ENCODE results near the gene NOXO1. TPM values are rescaled to one million over a fixed set of nuclear protein-coding genes. Genes with fewer than 3 reads are reported as not detected.
"Not testable (repeated sequence)": the region's sequence is repeated elsewhere in the genome, so short reads cannot be mapped to it uniquely, and the experiment has no call there.

NOXO1 gene
- polyA plus RNA-seq, 1 donor (not counting 4 experiments of a cell fraction or from before 2014, with no cell fraction given), result 0.38 TPM

- Histone ChIP-seq H3K4me2 (ENCODE audit: control insufficient read depth, extremely low read depth, insufficient read depth, low read depth, low read length) (peak within 1 kb of the TSS; percentile 84), H3K9me1 (ENCODE audit: control insufficient read depth, extremely low read depth, insufficient read depth, low read length) (peaks cover 3% of the 10 kb centered on the region), H3K9me3 (ENCODE audit: control insufficient read depth, low read depth, low read length) (no peaks in the 10 kb centered on the region), H3K27me3 (ENCODE audit: control insufficient read depth, extremely low read depth, insufficient read depth, low read length) (no peaks in the 10 kb centered on the region), H3K4me1 (ENCODE audit: control insufficient read depth, extremely low read depth, insufficient read depth, low read length) (peaks cover 33% of the 10 kb centered on the region), H3K9ac (ENCODE audit: control insufficient read depth, extremely low read depth, insufficient read depth, low read length) (peak within 1 kb of the TSS; percentile 88), H3K79me2 (ENCODE audit: control insufficient read depth, insufficient read depth, low read length) (peaks cover 40% of the 10 kb centered on the region), H3K36me3 (ENCODE audit: control insufficient read depth in 2 of 2, extremely low read depth in 1 of 2, insufficient read depth in 2 of 2, low read length in 2 of 2) (peaks cover 17 to 28% of the 10 kb centered on the region in 2 experiments), H3K27ac (ENCODE audit: control insufficient read depth, insufficient read depth, low read length) (peak within 1 kb of the TSS; percentile 70), H4K20me1 (ENCODE audit: control insufficient read depth, extremely low read depth, insufficient read depth, low read length) (peaks cover 28% of the 10 kb centered on the region), H3K4me3 (ENCODE audit: control insufficient read depth in 2 of 3, extremely low read depth in 1 of 3, insufficient read depth in 2 of 3, low read depth in 1 of 3, low read length in 3 of 3) (peak within 1 kb of the TSS; percentile 84 to 91 (median 85)), H2AFZ (ENCODE audit: control insufficient read depth, low read length) (peak within 1 kb of the TSS; percentile 85)
- dilution Hi-C loops (cut with MboI; ENCODE audit: extremely low pct_ligation_motif_present, low sequenced_read_pairs), result no loop called here
- no peak for FAIRE-seq
- no peak for DNase-seq (ENCODE audit: low read depth, low spot score)
- TF ChIP-seq CTCF (optimal IDR thresholded peaks at IDR 0.05 in 1 of 3, IDR thresholded peaks at IDR 0.05 in 1 of 3, conservative IDR thresholded peaks at IDR 0.05 in 1 of 3; ENCODE audit: extremely low read depth in 1 of 3, insufficient read depth in 2 of 3, low read length in 3 of 3) (peak; percentile 35 to 72 (median 54)), EZH2 (IDR thresholded peaks at IDR 0.05; ENCODE audit: low read length) (no peak)
These were observed 21.8 kb downstream of the NOXO1 start, which contains the start of gene NDUFB10 for GRCh38 chr16:1959269-1960039. TSS of gene NDUFB10 (plus strand) at chr16:1959538. CDS start at chr16:1959625, 87 bp downstream.

GRCh38 chr16:1958715-1959268, 22.5 kb downstream of the NOXO1 start:
- no peak for TF ChIP-seq EZH2 (IDR thresholded peaks at IDR 0.05; ENCODE audit: low read length)
- no peak for TF ChIP-seq CTCF (optimal IDR thresholded peaks at IDR 0.05 in 1 of 3, IDR thresholded peaks at IDR 0.05 in 1 of 3, conservative IDR thresholded peaks at IDR 0.05 in 1 of 3; ENCODE audit: extremely low read depth in 1 of 3, insufficient read depth in 2 of 3, low read length in 3 of 3)
- no peak for FAIRE-seq
- H3K4me3 ChIP-seq (ENCODE audit: control insufficient read depth in 2 of 3, extremely low read depth in 1 of 3, insufficient read depth in 2 of 3, low read depth in 1 of 3, low read length in 3 of 3), result peak overlapping the region in 1 of 3 experiments; percentile 84

GRCh38 chr16:1958143-1958491, 23.2 kb downstream of the NOXO1 start:
- H3K27me3 ChIP-seq (ENCODE audit: control insufficient read depth, extremely low read depth, insufficient read depth, low read length); H3K9me3 ChIP-seq (ENCODE audit: control insufficient read depth, low read depth, low read length); FAIRE-seq; H2AFZ ChIP-seq (ENCODE audit: control insufficient read depth, low read length); H3K9me1 ChIP-seq (ENCODE audit: control insufficient read depth, extremely low read depth, insufficient read depth, low read length); H3K9ac ChIP-seq (ENCODE audit: control insufficient read depth, extremely low read depth, insufficient read depth, low read length); H3K4me3 ChIP-seq (ENCODE audit: control insufficient read depth in 2 of 3, extremely low read depth in 1 of 3, insufficient read depth in 2 of 3, low read depth in 1 of 3, low read length in 3 of 3); H3K4me2 ChIP-seq (ENCODE audit: control insufficient read depth, extremely low read depth, insufficient read depth, low read depth, low read length); dilution Hi-C loops (cut with MboI; ENCODE audit: extremely low pct_ligation_motif_present, low sequenced_read_pairs); DNase-seq (ENCODE audit: low read depth, low spot score); H3K27ac ChIP-seq (ENCODE audit: control insufficient read depth, insufficient read depth, low read length): not testable (repeated sequence)
- H4K20me1 ChIP-seq (ENCODE audit: control insufficient read depth, extremely low read depth, insufficient read depth, low read length), result peaks cover 19% of the 10 kb centered on the region
- H3K4me1 ChIP-seq (ENCODE audit: control insufficient read depth, extremely low read depth, insufficient read depth, low read length), result peaks cover 30% of the 10 kb centered on the region
- H3K79me2 ChIP-seq (ENCODE audit: control insufficient read depth, insufficient read depth, low read length), result peaks cover 27% of the 10 kb centered on the region
- H3K36me3 ChIP-seq (ENCODE audit: control insufficient read depth in 2 of 2, extremely low read depth in 1 of 2, insufficient read depth in 2 of 2, low read length in 2 of 2), result peaks cover 10 to 18% of the 10 kb centered on the region in 2 experiments

More at GRCh38 chr16:1958715-1959268, 22.5 kb downstream of the NOXO1 start:
- H3K36me3 ChIP-seq (ENCODE audit: control insufficient read depth in 2 of 2, extremely low read depth in 1 of 2, insufficient read depth in 2 of 2, low read length in 2 of 2), result peaks cover 15 to 25% of the 10 kb centered on the region in 2 experiments
- H3K79me2 ChIP-seq (ENCODE audit: control insufficient read depth, insufficient read depth, low read length), result peaks cover 34% of the 10 kb centered on the region
- peaks cover 3% of the 10 kb centered on the region for H3K9me1 ChIP-seq (ENCODE audit: control insufficient read depth, extremely low read depth, insufficient read depth, low read length)
- DNase-seq (ENCODE audit: low read depth, low spot score), result no peak
- dilution Hi-C loops (cut with MboI; ENCODE audit: extremely low pct_ligation_motif_present, low sequenced_read_pairs), result no loop called here
- no peaks in the 10 kb centered on the region for H3K27me3 ChIP-seq (ENCODE audit: control insufficient read depth, extremely low read depth, insufficient read depth, low read length)
- H3K9ac ChIP-seq (ENCODE audit: control insufficient read depth, extremely low read depth, insufficient read depth, low read length), result peak overlapping the region; percentile 88
- H3K4me1 ChIP-seq (ENCODE audit: control insufficient read depth, extremely low read depth, insufficient read depth, low read length), result peaks cover 33% of the 10 kb centered on the region
- H3K27ac ChIP-seq (ENCODE audit: control insufficient read depth, insufficient read depth, low read length), result no peak overlapping the region
- H2AFZ ChIP-seq (ENCODE audit: control insufficient read depth, low read length), result peak overlapping the region; percentile 85
- no peaks in the 10 kb centered on the region for H3K9me3 ChIP-seq (ENCODE audit: control insufficient read depth, low read depth, low read length)
- peaks cover 26% of the 10 kb centered on the region for H4K20me1 ChIP-seq (ENCODE audit: control insufficient read depth, extremely low read depth, insufficient read depth, low read length)
- peak overlapping the region; percentile 84 for H3K4me2 ChIP-seq (ENCODE audit: control insufficient read depth, extremely low read depth, insufficient read depth, low read depth, low read length)

All from keratinocyte (primary cell).